Testis (tissue), 2 donors: ENCODE results near the gene TLE1.

Experiments
- CTCF ChIP-seq, 3 experiments: fragments of 450-650 bp in 2 of 3; fragments of 200-600 bp in 1 of 3; sonication (generic) in 1 of 3; IDR thresholded peaks; one replicate each; pipeline ENCODE4 v1.5.1; 2016 to 2019; ENCODE audit warnings: antibody characterized with exemption in 3 of 3, mild to moderate bottlenecking in 2 of 3, moderate library complexity in 1 of 3
- POLR2A ChIP-seq: fragments of 450-650 bp; IDR thresholded peaks from one replicate; pipeline ENCODE4 v1.6.1; 2017; ENCODE audit warnings: antibody characterized with exemption, mild to moderate bottlenecking, moderate library complexity

GRCh38 chr9:81625969-81626368 is 63.4 kb downstream of the TLE1 start:
- TF ChIP-seq CTCF (IDR thresholded peaks at IDR 0.05) (no peak), POLR2A (no peak)
